CD14-positive monocyte (primary cell): ENCODE data around the gene RPRML. TPM values are rescaled to one million over a fixed set of nuclear protein-coding genes. Genes with fewer than 3 reads are reported as not detected.
A peak's percentile ranks its signal among the peaks of the same experiment; 100 is the strongest.
"Not testable (repeated sequence)": the region's sequence is repeated elsewhere in the genome, so short reads cannot be mapped to it uniquely, and the experiment has no call there.

Experiments
- DNase-seq, 3 donors: peaks; one replicate each; pipeline ENCODE4 v3.0.0-alpha.2; 2011 to 2022
- H2AFZ ChIP-seq: 2 replicates; pipeline ENCODE4 v1.6.0; 2012; ENCODE audit warnings: mild to moderate bottlenecking, low read depth, low read length, inconsistent platforms; ENCODE audit not compliant: insufficient read depth, poor library complexity, severe bottlenecking
- H3K27ac ChIP-seq, 2 donors: 1 replicate in 1 of 2; 2 replicates in 1 of 2; pipeline ENCODE4 v1.5.1; 2012 to 2013; ENCODE audit warnings: low read length in 2 of 2, control low read depth in 1 of 2, inconsistent platforms in 1 of 2, low read depth in 1 of 2, mild to moderate bottlenecking in 1 of 2
- H3K27me3 ChIP-seq, 2 donors: one replicate each; pipeline versions ENCODE4 v1.6.0 to v1.6.1; 2011 to 2013; ENCODE audit warnings: low read length in 2 of 2; ENCODE audit not compliant: control insufficient read depth in 2 of 2, insufficient read depth in 2 of 2
- H3K36me3 ChIP-seq, 2 donors: replicated peaks in 1 of 2; 1 replicate in 1 of 2; 2 replicates in 1 of 2; pipeline versions ENCODE4 v1.5.1 to v1.6.1; 2012 to 2013; ENCODE audit warnings: low read length in 2 of 2, control low read depth in 1 of 2, inconsistent platforms in 1 of 2, mild to moderate bottlenecking in 1 of 2; ENCODE audit not compliant: insufficient read depth in 2 of 2, control insufficient read depth in 1 of 2
- H3K4me1 ChIP-seq, 2 donors: 1 replicate in 1 of 2; 2 replicates in 1 of 2; pipeline versions ENCODE4 v1.5.1 to v1.6.1; 2012 to 2013; ENCODE audit warnings: low read length in 2 of 2, control low read depth in 1 of 2, inconsistent platforms in 1 of 2, mild to moderate bottlenecking in 1 of 2, moderate library complexity in 1 of 2; ENCODE audit not compliant: insufficient read depth in 2 of 2, control insufficient read depth in 1 of 2
- H3K4me2 ChIP-seq: replicated peaks from 2 replicates; pipeline ENCODE3; 2012; ENCODE audit warnings: low read length, moderate library complexity, mild to moderate bottlenecking; ENCODE audit not compliant: poor library complexity, severe bottlenecking; ENCODE audit errors: extremely low read depth
- H3K4me3 ChIP-seq, 3 experiments: fragments of 200-600 bp in 1 of 3; sonication (generic) in 1 of 3; replicated peaks in 1 of 3; 1 replicate in 2 of 3; 2 replicates in 1 of 3; pipeline ENCODE4 v1.5.1; 2011 to 2013; ENCODE audit warnings: low read length in 3 of 3, mild to moderate bottlenecking in 3 of 3, control low read depth in 2 of 3, low read depth in 2 of 3, inconsistent platforms in 1 of 3, moderate library complexity in 1 of 3
- H3K79me2 ChIP-seq: 2 replicates; pipeline ENCODE4 v1.6.0; 2012; ENCODE audit warnings: mild to moderate bottlenecking, control low read depth, inconsistent platforms, low read length, moderate library complexity; ENCODE audit not compliant: insufficient read depth
- H3K9ac ChIP-seq: 2 replicates; pipeline ENCODE4 v1.6.0; 2017; ENCODE audit warnings: low read length, mild to moderate bottlenecking; ENCODE audit not compliant: insufficient read depth, poor library complexity, severe bottlenecking
- H3K9me3 ChIP-seq, 2 donors: replicated peaks in 1 of 2; 1 replicate in 1 of 2; 2 replicates in 1 of 2; pipeline versions ENCODE4 v1.5.1 to v1.6.1; 2012 to 2013; ENCODE audit warnings: low read length in 2 of 2, control low read depth in 1 of 2; ENCODE audit not compliant: control insufficient read depth in 1 of 2, insufficient read depth in 1 of 2
- H4K20me1 ChIP-seq: 2 replicates; pipeline ENCODE4 v1.6.0; 2012; ENCODE audit warnings: mild to moderate bottlenecking, low read length, control low read depth, moderate library complexity; ENCODE audit not compliant: insufficient read depth
- H3K27ac Mint-ChIP-seq, 7 donors: one replicate each; pipeline ENCODE4 v1.8.0; 2020; ENCODE audit warnings: mild to moderate bottlenecking in 7 of 7, mixed read lengths in 7 of 7, moderate library complexity in 6 of 7, inconsistent platforms in 2 of 7
- H3K27me3 Mint-ChIP-seq, 3 donors: one replicate each; pipeline ENCODE4 v1.8.0; 2021 to 2022; ENCODE audit warnings: low read depth in 3 of 3, mild to moderate bottlenecking in 3 of 3, mixed read lengths in 3 of 3, moderate library complexity in 3 of 3, inconsistent platforms in 1 of 3
- H3K36me3 Mint-ChIP-seq, 2 donors: one replicate each; pipeline ENCODE4 v1.8.0; 2020; ENCODE audit warnings: mixed read lengths in 2 of 2, inconsistent platforms in 1 of 2, mild to moderate bottlenecking in 1 of 2
- H3K4me1 Mint-ChIP-seq: one replicate; pipeline ENCODE4 v1.8.0; 2020; ENCODE audit warnings: mild to moderate bottlenecking, mixed read lengths
- H3K4me3 Mint-ChIP-seq, 2 donors: one replicate each; pipeline ENCODE4 v1.8.0; 2020; ENCODE audit warnings: mild to moderate bottlenecking in 2 of 2, mixed read lengths in 2 of 2, moderate library complexity in 1 of 2
- H3K9me3 Mint-ChIP-seq, 7 donors: one replicate each; pipeline ENCODE4 v1.8.0; 2020 to 2022; ENCODE audit warnings: mixed read lengths in 7 of 7, mild to moderate bottlenecking in 6 of 7, moderate library complexity in 6 of 7, inconsistent platforms in 2 of 7
- WGBS: methylation state at CpG from one replicate; pipeline ENCODE4 v1.1.5; 2013; ENCODE audit warnings: missing lambda C conversion rate; ENCODE audit not compliant: insufficient coverage; 5-methylcytosine and 5-hydroxymethylcytosine counted together
- intact Hi-C, 2 donors: fragments of 100-400 bp; cut with micrococcal nuclease; formaldehyde crosslinking; loops; one replicate each; pipeline versions ENCODE4 v1.15.0 to v1.15.1; 2023
- polyA plus RNA-seq, 3 donors: library from polyadenylated mRNA; depleted of rRNA in 1 of 3; unstranded in 2 of 3; stranded (reverse) in 1 of 3; fragments of 300-500 nt in 2 of 3; fragments of >200 nt in 1 of 3; fragmentation: Illumina TruSeq in 2 of 3; gene quantifications; 1 replicate in 2 of 3; 2 replicates in 1 of 3; pipeline ENCODE4 v1.2.3, GENCODE V29; 2012 to 2021
- TF ChIP-seq, protein P1 (sequence below): fragments of 200-600 bp; IDR thresholded peaks from one replicate; pipeline ENCODE4 v1.8.0; 2022; ENCODE audit warnings: antibody characterized with exemption, mild to moderate bottlenecking

Gene RPRML
- polyA plus RNA-seq, 3 donors = not detected

- Mint-ChIP-seq H3K27ac (no peak overlapping the region), H3K9me3 (peaks cover 0 to 4% (median 0%) of the 10 kb centered on the region in 7 donors), H3K4me3 (no peak overlapping the region), H3K27me3 (peaks cover 7 to 9% (median 9%) of the 10 kb centered on the region in 3 donors), H3K4me1 (peaks cover 5% of the 10 kb centered on the region), H3K36me3 (peaks cover 2 to 3% of the 10 kb centered on the region in 2 donors)
- Histone ChIP-seq H3K4me1 (no peaks in the 10 kb centered on the region), H4K20me1 (no peaks in the 10 kb centered on the region), H3K9ac (no peak overlapping the region), H2AFZ (no peak overlapping the region), H3K4me2 (no peak overlapping the region), H3K4me3 (no peak overlapping the region), H3K79me2 (no peaks in the 10 kb centered on the region), H3K27me3 (no peaks in the 10 kb centered on the region), H3K27ac (no peak overlapping the region), H3K9me3 (no peaks in the 10 kb centered on the region), H3K36me3 (no peaks in the 10 kb centered on the region)
- intact Hi-C loops = no loop called here
- no peak for DNase-seq
- TF ChIP-seq, protein P1, sequence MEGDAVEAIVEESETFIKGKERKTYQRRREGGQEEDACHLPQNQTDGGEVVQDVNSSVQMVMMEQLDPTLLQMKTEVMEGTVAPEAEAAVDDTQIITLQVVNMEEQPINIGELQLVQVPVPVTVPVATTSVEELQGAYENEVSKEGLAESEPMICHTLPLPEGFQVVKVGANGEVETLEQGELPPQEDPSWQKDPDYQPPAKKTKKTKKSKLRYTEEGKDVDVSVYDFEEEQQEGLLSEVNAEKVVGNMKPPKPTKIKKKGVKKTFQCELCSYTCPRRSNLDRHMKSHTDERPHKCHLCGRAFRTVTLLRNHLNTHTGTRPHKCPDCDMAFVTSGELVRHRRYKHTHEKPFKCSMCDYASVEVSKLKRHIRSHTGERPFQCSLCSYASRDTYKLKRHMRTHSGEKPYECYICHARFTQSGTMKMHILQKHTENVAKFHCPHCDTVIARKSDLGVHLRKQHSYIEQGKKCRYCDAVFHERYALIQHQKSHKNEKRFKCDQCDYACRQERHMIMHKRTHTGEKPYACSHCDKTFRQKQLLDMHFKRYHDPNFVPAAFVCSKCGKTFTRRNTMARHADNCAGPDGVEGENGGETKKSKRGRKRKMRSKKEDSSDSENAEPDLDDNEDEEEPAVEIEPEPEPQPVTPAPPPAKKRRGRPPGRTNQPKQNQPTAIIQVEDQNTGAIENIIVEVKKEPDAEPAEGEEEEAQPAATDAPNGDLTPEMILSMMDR = no peak
- WGBS = 86% methylated on average over 1 of the region's 2 CpGs
Observed at GRCh38 chr17:46960152-46960551, 18.9 kb downstream of the RPRML start.

DNA sequence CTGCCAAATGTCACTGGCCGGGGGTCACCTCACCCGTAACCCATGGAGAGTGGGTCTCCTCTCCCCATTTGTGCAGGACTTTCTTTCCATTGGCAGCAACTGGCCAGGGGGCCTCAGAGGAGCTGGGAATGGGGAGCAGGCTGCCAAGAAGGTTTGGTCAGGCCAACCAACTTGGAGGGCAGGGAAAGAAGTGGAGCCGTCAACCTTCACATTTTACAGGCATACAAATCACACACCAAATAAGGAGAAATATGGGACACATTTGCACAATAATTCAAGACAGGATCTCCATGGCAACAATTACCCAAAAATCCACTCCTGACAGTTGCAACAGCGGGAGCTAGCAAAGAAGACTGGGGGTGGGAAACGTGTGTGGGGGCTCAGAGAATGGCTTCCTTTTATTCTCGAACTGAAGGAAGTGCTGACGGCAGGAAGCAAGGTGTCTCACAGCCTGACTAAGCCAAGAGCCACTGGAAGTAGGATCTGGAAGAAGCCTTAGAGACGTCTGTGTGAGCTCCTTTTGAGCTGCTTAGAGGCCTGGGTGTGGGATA is 20.9 kb downstream of the RPRML start:
- no peaks in the 10 kb centered on the region for H4K20me1 ChIP-seq
- Mint-ChIP-seq H3K36me3 (peaks cover 2 to 3% of the 10 kb centered on the region in 2 donors), H3K27ac (no peak overlapping the region), H3K4me3 (peak overlapping the region in 1 of 2 donors; percentile 2), H3K27me3 (peaks cover 5 to 9% (median 5%) of the 10 kb centered on the region in 3 donors), H3K4me1 (peaks cover 5% of the 10 kb centered on the region), H3K9me3 (peaks cover 0 to 4% (median 0%) of the 10 kb centered on the region in 7 donors)
- 24% methylated on average over 5 of the region's 8 CpGs for WGBS
- intact Hi-C loops = no loop called here
- no peaks in the 10 kb centered on the region for H3K27me3 ChIP-seq
- DNase-seq = no peak
- H3K4me3 ChIP-seq = no peak overlapping the region
- no peaks in the 10 kb centered on the region for H3K36me3 ChIP-seq
- no peaks in the 10 kb centered on the region for H3K9me3 ChIP-seq
- no peak overlapping the region for H2AFZ ChIP-seq
- H3K4me2 ChIP-seq = no peak overlapping the region
- TF ChIP-seq, protein P1 = no peak
- no peaks in the 10 kb centered on the region for H3K79me2 ChIP-seq
- no peaks in the 10 kb centered on the region for H3K4me1 ChIP-seq
- no peak overlapping the region for H3K9ac ChIP-seq
- H3K27ac ChIP-seq = no peak overlapping the region

- DNase-seq, H3K79me2 ChIP-seq, H3K4me3 ChIP-seq, H3K9me3 Mint-ChIP-seq, H3K9me3 ChIP-seq, H3K4me1 ChIP-seq, H3K9ac ChIP-seq, H3K36me3 ChIP-seq, H3K4me1 Mint-ChIP-seq, H3K27ac ChIP-seq, H4K20me1 ChIP-seq, H3K4me3 Mint-ChIP-seq, H3K27ac Mint-ChIP-seq, H3K4me2 ChIP-seq, H2AFZ ChIP-seq, H3K27me3 ChIP-seq, intact Hi-C loops: not testable (repeated sequence)
- Mint-ChIP-seq H3K36me3 (peaks cover 9 to 12% of the 10 kb centered on the region in 2 donors), H3K27me3 (peaks cover 2 to 11% (median 5%) of the 10 kb centered on the region in 3 donors)
- WGBS = no CpG with 5 or more reads among the region's 4 CpGs
Observed at GRCh38 chr17:46953191-46953590, 25.9 kb downstream of the RPRML start.
